K562 (cell line): ENCODE data around the gene CDH6.
A peak's percentile ranks its signal among the peaks of the same experiment; 100 is the strongest.

Experiments
- CCAR2 ChIP-seq: fragments of 200-400 bp; formaldehyde crosslinking; IDR thresholded peaks from 2 replicates; pipeline ENCODE4 v1.6.1; 2017; ENCODE audit warnings: mild to moderate bottlenecking, low read depth, low read length
- EWSR1 ChIP-seq: fragments of 450-650 bp; IDR thresholded peaks from 2 replicates; pipeline ENCODE4 v1.6.1; 2018; ENCODE audit warnings: borderline replicate concordance, mild to moderate bottlenecking, low read depth, moderate library complexity; ENCODE audit not compliant: partially characterized antibody
- HSF4 ChIP-seq: fragments of 250-450 bp; sonication (Bioruptor Pico); IDR thresholded peaks from 2 replicates; pipeline ENCODE4 v2.1.2; 2022; ENCODE audit warnings: mild to moderate bottlenecking, moderate library complexity, borderline replicate concordance
- JUND ChIP-seq, 2 experiments: IDR thresholded peaks; 2 replicates in 1 of 2; 3 replicates in 1 of 2; pipeline ENCODE4 v1.6.1; 2011; ENCODE audit warnings: borderline replicate concordance in 2 of 2, low read depth in 2 of 2, low read length in 2 of 2, improper control_type of control experiment in 1 of 2, missing biosample characterization in 1 of 2, missing genetic modification characterization in 1 of 2, missing genetic modification reagents in 1 of 2
- NFIC ChIP-seq: fragments of 450-650 bp; IDR thresholded peaks from 2 replicates; pipeline ENCODE4 v1.6.1; 2017; ENCODE audit warnings: mild to moderate bottlenecking, inconsistent platforms
- PATZ1 ChIP-seq: fragments of 250-450 bp; sonication (Bioruptor Pico); IDR thresholded peaks from 2 replicates; pipeline ENCODE4 v1.5.0; 2020; ENCODE audit warnings: mild to moderate bottlenecking, borderline replicate concordance
- POLR2A ChIP-seq: fragments of 450-650 bp; conservative IDR thresholded peaks from 2 replicates; pipeline ENCODE4 v1.6.1; 2016
- RBFOX2 ChIP-seq: fragments of 200-400 bp; formaldehyde crosslinking; IDR thresholded peaks from 2 replicates; pipeline ENCODE4 v1.6.1; 2017; ENCODE audit warnings: low read depth, mild to moderate bottlenecking, low read length, moderate library complexity
- SETDB1 ChIP-seq: IDR thresholded peaks from one replicate; pipeline ENCODE4 v1.6.1; 2012; ENCODE audit warnings: low read length, control low read depth, inconsistent platforms
- SMAD3 ChIP-seq: fragments of 450-650 bp; formaldehyde crosslinking; conservative IDR thresholded peaks from 2 replicates; pipeline ENCODE4 v1.4.0; 2020; ENCODE audit warnings: mild to moderate bottlenecking
- SMC3 ChIP-seq: conservative IDR thresholded peaks from 2 replicates; pipeline ENCODE4 v1.6.1; 2011; ENCODE audit warnings: low read depth, low read length, improper control_type of control experiment; ENCODE audit not compliant: insufficient read depth
- YY1 ChIP-seq, 3 experiments: IDR thresholded peaks; 2 replicates each; pipeline ENCODE4 v1.6.1; 2011; ENCODE audit warnings: low read length in 2 of 3, mild to moderate bottlenecking in 2 of 3, moderate library complexity in 2 of 3, borderline replicate concordance in 1 of 3, control low read depth in 1 of 3, low read depth in 1 of 3; ENCODE audit not compliant: insufficient read depth in 3 of 3, insufficient replicate concordance in 2 of 3, control insufficient read depth in 1 of 3, insufficient read length in 1 of 3; ENCODE audit errors: extremely low read depth in 1 of 3
- ZNF217 ChIP-seq: sonication (generic); formaldehyde crosslinking; IDR thresholded peaks from 2 replicates; pipeline ENCODE4 v1.8.0; 2022; ENCODE audit warnings: mild to moderate bottlenecking, missing genetic modification reagents
- TF ChIP-seq, protein P1 (sequence below), 3 experiments: IDR thresholded peaks in 2 of 3; conservative IDR thresholded peaks in 1 of 3; 2 replicates each; pipeline ENCODE4 v1.5.1; 2011 to 2012; ENCODE audit warnings: low read length in 3 of 3, mild to moderate bottlenecking in 3 of 3, control low read depth in 2 of 3, improper control_type of control experiment in 1 of 3, inconsistent platforms in 1 of 3, low read depth in 1 of 3, mixed read lengths in 1 of 3, moderate library complexity in 1 of 3; ENCODE audit not compliant: insufficient read depth in 2 of 3

DNA sequence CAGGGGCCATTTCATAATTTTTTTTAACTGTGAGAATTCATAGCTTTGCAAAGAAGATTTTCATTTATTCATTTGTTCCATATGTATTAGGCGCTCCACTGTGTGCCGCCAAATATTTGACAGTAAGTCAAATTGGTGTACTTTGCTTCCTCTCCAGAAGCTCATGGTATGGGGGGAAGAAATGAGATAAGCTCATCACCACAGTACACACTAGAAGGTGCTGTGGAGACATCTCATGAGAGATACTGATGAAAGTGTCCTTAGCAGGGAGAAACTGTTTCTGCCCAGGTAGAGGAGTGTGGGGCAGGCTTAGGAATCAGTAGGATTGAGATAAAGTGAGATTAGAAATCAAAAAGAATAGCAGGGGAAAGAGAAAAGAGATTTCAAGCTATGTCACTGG lies 136.2 kb downstream of the CDH6 start:
- TF ChIP-seq PATZ1 (CRISPR knock-in tag) (no peak), CCAR2 (no peak), POLR2A (no peak), RBFOX2 (no peak), SMC3 (no peak), SETDB1 (no peak), HSF4 (CRISPR knock-in tag) (no peak), SMAD3 (CRISPR knock-in tag) (no peak), NFIC (no peak), YY1 (IDR thresholded peaks at IDR 0.05; ENCODE audit: borderline replicate concordance in 1 of 3, control insufficient read depth in 1 of 3, extremely low read depth in 1 of 3, insufficient read depth in 3 of 3, insufficient read length in 1 of 3, insufficient replicate concordance in 2 of 3, low read depth in 1 of 3, low read length in 2 of 3) (no peak), EWSR1 (no peak), JUND (IDR thresholded peaks at IDR 0.05; ENCODE audit: borderline replicate concordance, low read depth, low read length) (no peak), JUND (tag; IDR thresholded peaks at IDR 0.05; ENCODE audit: borderline replicate concordance, low read depth, low read length) (no peak), ZNF217 (CRISPR knock-in tag) (no peak)
- TF ChIP-seq, protein P1, sequence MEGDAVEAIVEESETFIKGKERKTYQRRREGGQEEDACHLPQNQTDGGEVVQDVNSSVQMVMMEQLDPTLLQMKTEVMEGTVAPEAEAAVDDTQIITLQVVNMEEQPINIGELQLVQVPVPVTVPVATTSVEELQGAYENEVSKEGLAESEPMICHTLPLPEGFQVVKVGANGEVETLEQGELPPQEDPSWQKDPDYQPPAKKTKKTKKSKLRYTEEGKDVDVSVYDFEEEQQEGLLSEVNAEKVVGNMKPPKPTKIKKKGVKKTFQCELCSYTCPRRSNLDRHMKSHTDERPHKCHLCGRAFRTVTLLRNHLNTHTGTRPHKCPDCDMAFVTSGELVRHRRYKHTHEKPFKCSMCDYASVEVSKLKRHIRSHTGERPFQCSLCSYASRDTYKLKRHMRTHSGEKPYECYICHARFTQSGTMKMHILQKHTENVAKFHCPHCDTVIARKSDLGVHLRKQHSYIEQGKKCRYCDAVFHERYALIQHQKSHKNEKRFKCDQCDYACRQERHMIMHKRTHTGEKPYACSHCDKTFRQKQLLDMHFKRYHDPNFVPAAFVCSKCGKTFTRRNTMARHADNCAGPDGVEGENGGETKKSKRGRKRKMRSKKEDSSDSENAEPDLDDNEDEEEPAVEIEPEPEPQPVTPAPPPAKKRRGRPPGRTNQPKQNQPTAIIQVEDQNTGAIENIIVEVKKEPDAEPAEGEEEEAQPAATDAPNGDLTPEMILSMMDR (IDR thresholded peaks at IDR 0.05 in 2 of 3, conservative IDR thresholded peaks at IDR 0.05 in 1 of 3; ENCODE audit: insufficient read depth in 2 of 3, low read depth in 1 of 3, low read length in 3 of 3), result 0 out of 6 replicates have a peak, but pooled peaks of 1 of the 3 experiments have one; percentile 13
